ENCODE measurements around the gene RPS14.
"Not testable (repeated sequence)": the region's sequence is repeated elsewhere in the genome, so short reads cannot be mapped to it uniquely, and the experiment has no call there.

The RPS14 gene

DNA sequence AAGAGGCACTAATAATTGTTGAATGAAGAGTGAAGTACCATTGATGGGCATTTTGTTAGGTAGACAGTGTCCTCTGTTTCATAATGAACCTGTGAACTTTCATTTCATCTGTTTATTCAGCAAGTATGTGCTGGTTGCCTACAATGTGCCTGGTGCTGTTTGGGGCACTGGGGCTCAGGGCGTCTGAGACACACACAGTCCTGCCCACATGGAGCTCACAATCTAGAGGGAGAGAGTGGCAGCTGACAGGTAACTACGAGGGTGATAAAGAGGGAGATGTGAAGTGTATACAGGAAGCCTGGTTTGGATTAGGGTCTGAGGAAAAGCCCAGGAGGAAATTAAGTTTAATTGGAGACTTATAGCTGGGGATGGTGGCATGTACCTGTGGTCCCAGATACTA, 29.9 kb upstream of the RPS14 start:
- no peak for DNase-seq

DNA sequence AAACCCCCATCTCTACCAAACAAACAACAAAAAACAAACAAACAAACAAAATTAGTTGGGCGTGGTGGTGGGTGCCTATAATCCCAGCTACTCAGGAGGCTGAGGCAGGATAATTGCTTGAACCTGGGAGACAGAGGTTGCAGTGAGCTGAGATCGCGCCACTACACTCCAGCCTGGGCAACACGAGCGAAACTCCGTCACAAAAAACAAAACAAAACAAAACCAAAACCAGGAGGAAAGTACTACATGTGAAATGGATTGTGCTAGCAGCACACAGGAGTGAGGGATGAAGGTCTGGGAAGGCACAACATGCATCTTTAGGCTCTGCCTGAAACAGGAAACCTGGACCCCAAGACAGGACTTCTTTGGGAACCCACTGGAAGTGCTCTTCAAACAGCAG, 27.0 kb upstream of the RPS14 start:
- not testable (repeated sequence) for DNase-seq

GRCh38 chr5:150473673-150474358, 24.3 kb upstream of the RPS14 start:
- no peak for DNase-seq

- no peak for DNase-seq
Observed at GRCh38 chr5:150469718-150470469, 20.4 kb upstream of the RPS14 start.

DNA sequence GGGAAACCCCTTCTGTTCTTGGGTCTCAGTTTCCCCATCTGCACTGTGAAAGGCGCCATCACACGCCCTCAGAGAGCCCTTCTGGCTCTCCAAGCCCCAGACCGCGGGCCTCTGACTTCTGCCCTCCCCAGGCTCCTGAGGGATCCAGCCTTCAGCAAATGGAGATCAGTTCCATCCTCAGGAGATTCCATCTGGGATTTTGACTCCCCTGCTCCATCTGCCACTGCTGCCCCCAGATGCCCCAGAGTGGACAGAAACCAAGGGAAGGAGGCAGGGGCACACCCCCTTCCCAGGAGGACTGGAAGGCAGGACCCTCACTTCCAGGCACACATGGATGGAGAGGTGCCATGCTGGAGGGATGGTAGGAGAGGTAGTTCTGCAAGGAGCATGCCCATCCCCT, 18.7 kb upstream of the RPS14 start:
- DNase-seq, result no peak

DNA sequence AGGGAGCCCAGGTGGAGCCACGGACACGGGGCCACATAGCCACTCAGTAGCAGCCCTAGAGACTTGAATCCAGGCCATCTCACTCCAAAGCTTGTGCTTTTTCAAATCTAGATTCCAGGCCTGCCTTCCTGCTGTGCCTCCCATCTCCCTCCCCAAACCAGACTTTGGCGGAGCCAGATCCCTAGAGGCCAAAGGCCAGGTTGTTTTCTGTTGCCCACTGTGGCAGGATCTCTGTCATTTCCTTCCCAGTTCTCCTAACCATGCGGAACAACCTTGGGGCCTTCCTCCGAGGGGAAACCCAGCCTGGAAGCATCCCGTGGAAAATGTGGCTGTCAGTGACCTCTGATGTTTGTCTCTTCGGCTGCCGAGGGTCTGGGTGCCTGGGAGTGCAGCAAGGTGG, 16.4 kb upstream of the RPS14 start:
- DNase-seq, result no peak

DNA sequence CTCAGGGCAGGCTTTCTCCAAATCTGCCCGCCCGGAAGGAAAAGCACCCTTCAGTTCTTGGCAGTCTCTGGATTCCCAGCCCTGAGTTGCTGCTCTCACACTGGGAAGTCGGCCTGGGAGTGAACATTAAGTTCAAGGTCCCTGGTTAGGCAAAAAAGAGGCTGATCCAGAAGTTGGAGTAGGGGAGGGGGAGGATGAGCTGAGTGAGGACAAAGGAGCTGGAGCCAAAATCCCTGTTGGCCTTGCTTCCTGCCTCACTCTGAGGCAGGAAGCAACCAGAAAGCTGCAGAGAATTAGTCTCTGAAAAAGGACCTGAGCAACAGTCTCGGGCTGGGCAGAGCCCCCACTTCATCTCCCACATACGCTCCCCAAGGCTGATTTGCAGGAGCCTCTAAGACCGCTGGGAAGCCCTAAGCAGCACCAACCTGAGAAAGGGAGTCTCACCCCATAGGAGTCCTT, 15.0 kb upstream of the RPS14 start:
- no peak for DNase-seq

GRCh38 chr5:150461231-150461630, 11.7 kb upstream of the RPS14 start:
- no peak for DNase-seq

- no peak for DNase-seq
Observed at GRCh38 chr5:150460781-150461180, 11.2 kb upstream of the RPS14 start.

- peak; percentile 92 for DNase-seq
Observed at GRCh38 chr5:150458802-150459557, 9.4 kb upstream of the RPS14 start.

- DNase-seq, result no peak
Observed at GRCh38 chr5:150457562-150458240, 8.2 kb upstream of the RPS14 start.

DNA sequence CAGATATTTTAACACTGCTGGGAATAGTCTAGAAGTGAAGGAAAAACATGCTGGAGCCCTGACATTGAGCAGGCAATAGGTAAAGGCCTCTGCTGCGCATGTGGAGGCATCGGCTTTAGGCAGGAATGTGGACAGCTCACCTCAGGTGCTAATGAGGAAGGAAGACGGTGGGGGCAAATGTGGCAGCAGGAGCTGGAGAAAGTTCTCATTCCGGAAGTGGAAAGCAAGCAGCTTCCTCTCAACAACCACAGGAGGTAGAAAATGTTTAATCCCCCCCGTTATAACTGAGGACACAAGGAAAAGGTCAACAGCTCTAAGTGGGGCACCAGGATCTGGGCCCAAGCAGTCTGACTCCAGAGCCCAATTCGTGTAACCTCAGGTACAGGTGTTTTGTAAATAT, 7.6 kb upstream of the RPS14 start:
- DNase-seq, result no peak

DNA sequence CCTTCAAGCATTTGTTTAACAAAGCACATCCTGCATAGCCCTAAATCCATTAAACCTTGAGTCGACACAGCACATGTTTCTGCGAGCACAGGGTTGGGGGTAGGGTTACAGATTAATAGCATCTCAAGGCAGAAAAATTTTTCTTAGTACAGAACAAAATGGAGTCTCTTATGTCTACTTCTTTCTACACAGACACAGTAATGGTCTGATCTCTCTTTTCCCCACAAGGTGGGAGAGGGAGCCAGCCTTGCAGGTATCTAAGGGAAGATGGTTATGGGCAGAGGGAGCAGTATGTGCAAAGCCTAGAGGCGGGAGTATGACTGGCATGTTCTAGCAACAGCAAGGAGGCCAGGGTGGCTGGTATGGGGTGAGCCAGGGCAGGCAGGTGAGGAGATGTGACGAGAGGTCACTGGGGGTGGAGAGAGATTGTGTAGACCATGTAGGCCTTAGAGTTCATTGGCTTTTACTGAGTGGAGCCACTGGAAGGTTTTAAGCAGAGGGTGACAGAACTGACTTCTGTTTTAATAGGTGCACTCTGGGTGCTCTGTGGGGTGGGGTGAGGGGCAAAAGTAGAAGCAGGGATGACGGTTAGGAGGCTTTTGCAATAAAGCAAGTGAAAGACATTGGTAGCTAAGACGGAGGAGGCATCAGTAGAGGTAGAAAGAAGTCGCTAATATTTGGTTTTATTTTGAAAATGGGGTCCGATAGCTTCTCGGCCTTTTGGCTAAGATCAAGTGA, 5.1 kb upstream of the RPS14 start:
- no peak for DNase-seq

- not testable (repeated sequence) for DNase-seq
Observed at GRCh38 chr5:150454027-150454426, 4.5 kb upstream of the RPS14 start.

- DNase-seq, result no peak
Observed at GRCh38 chr5:150452914-150453313, 3.4 kb upstream of the RPS14 start.

DNA sequence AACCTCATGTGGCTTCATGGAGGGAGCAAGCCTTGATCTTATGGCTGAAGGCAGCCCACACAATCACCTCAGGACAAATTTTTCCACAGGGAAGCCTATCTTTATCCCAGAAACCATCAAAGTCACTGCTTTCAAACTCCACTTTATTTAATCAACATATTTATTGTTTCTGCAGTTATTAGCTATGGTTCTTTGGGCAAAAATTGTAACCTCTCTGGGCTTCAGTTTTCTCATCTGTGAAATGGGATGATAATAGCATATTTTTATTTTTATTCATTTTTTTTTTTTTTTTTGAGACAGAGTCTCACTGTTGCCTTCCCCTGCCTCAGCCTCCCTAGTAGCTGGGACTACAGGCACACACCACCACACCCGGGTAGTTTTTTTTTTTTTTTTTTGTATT, 2.1 kb upstream of the RPS14 start:
- no peak for DNase-seq

- no peak for DNase-seq
Observed at GRCh38 chr5:150448952-150449516, 505 bp downstream of the RPS14 start.

DNA sequence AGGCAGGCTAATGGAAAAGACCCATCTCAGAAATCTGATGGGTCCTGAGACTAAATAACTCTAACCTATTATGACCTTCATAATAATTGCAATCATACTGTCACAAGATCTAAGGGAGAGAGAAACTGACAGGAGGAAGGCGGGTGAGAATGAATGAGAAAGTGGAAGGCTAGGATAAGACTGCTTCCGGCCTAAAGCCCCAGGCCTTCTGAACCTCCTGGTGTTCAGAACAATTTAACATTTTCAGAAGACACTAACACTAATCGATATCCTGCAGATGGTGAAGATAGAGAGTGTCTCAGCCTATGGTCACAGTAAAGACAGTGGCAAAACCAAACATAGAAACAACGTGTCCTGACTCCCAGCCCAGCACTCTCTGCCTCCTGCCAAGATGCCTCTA, 1.2 kb downstream of the RPS14 start:
- DNase-seq, result no peak

DNA sequence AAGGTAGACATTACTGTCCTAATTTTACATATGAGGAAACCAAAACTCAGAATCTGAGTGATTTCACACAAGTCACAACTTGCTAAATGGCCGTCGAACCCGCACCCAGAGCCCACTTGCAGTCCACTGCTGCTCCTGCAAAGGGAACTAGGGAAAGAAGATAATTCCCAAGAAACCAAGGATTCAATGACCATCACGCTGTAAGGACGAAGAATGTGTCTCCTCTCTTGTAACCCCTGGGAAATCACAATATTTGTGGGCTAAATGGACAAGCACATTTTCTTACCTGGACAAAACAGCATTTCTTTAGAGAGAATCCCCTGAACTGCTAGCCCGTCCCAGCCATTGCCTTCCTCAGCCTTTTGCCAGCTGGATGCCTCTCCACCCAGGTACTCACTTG, 2.4 kb downstream of the RPS14 start:
- DNase-seq, result no peak

DNA sequence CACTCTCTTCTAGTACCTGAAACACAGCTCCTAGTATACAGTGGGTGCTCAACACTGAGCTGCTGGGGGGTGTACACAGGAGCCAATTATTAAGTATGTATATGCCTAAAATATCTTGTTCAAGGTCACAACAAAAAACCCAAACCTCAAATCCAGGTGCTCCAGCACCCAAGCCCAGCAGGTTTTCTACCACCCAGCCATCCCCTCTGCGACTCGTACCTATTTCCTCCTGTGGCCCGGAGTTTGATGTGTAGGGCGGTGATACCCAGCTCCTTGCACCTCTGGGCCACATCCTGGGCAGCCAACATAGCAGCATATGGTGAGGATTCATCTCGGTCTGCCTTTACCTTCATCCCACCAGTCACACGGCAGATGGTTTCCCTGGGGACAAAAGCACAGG, 3.0 kb downstream of the RPS14 start:
- no peak for DNase-seq

GRCh38 chr5:150446088-150446487, 3.5 kb downstream of the RPS14 start:
- no peak for DNase-seq

GRCh38 chr5:150444770-150445169, 4.8 kb downstream of the RPS14 start:
- no peak for DNase-seq

Measured in activated T-cell treated with anti-CD3 and anti-CD28 coated beads, Interleukin-2, amount 50 U/mL, for 1 hour (primary cell).